Stomach (tissue), 9 donors: ENCODE measurements around the gene SMAD3. TPM values are rescaled to one million over a fixed set of nuclear protein-coding genes. Genes with fewer than 3 reads are reported as not detected.
"Not testable (repeated sequence)": the region's sequence is repeated elsewhere in the genome, so short reads cannot be mapped to it uniquely, and the experiment has no call there.

Source experiments
- DNase-seq, 2 donors: peaks; one replicate each; pipeline versions ENCODE4 v3.0.0 to v3.0.0-alpha.2; 2013 to 2019
- H3K27ac ChIP-seq, 5 donors: fragments of 200-600 bp in 4 of 5; sonication (generic) in 4 of 5; one replicate each; pipeline ENCODE4 v1.5.1; 2013 to 2019; ENCODE audit warnings: mild to moderate bottlenecking in 1 of 5, moderate library complexity in 1 of 5
- H3K27me3 ChIP-seq, 3 donors: fragments of 200-600 bp; sonication (generic); one replicate each; pipeline ENCODE4 v1.5.1; 2017 to 2019; ENCODE audit warnings: mixed run types in 1 of 3
- H3K36me3 ChIP-seq, 4 donors: fragments of 200-600 bp; sonication (generic); 1 replicate in 3 of 4; 2 replicates in 1 of 4; pipeline ENCODE4 v1.5.1; 2016 to 2019
- H3K4me1 ChIP-seq, 4 donors: fragments of 200-600 bp; sonication (generic); one replicate each; pipeline ENCODE4 v1.5.1; 2016 to 2019
- H3K4me3 ChIP-seq, 4 donors: fragments of 200-600 bp; sonication (generic) in 3 of 4; one replicate each; pipeline ENCODE4 v1.5.1; 2016 to 2019; ENCODE audit warnings: mild to moderate bottlenecking in 1 of 4
- H3K9me3 ChIP-seq, 4 donors: fragments of 200-600 bp; sonication (generic); one replicate each; pipeline ENCODE4 v1.5.1; 2016 to 2019
- EP300 ChIP-seq: sonication (generic); formaldehyde crosslinking; IDR thresholded peaks from one replicate; pipeline ENCODE4 v1.6.1; 2017; ENCODE audit warnings: antibody characterized with exemption
- POLR2A ChIP-seq, 4 donors: fragments of 450-650 bp; IDR thresholded peaks; one replicate each; pipeline ENCODE4 v1.6.1; 2016; ENCODE audit warnings: antibody characterized with exemption in 4 of 4, control low read depth in 2 of 4, mild to moderate bottlenecking in 1 of 4, moderate library complexity in 1 of 4
- POLR2AphosphoS5 ChIP-seq, 3 donors: sonication (generic); formaldehyde crosslinking; IDR thresholded peaks; one replicate each; pipeline ENCODE4 v1.6.1; 2016; ENCODE audit warnings: antibody characterized with exemption in 3 of 3
- WGBS, 5 donors: extraction: QIAGEN DNeasy Blood & Tissue Kit in 3 of 5; methylation state at CpG; one replicate each; pipeline versions ENCODE4 v1.1.5 to v1.1.7; 2013 to 2018; 5-methylcytosine and 5-hydroxymethylcytosine counted together
- intact Hi-C: fragments of 100-400 bp; cut with DNase I; formaldehyde crosslinking; loops from one replicate; pipeline ENCODE4 v1.15.1; 2023; ENCODE audit warnings: low total_unique reads
- polyA plus RNA-seq, 3 donors: library from polyadenylated mRNA; stranded (reverse); fragments of 200-250 nt; gene quantifications; one replicate each; pipeline ENCODE4 v1.2.3, GENCODE V29; 2013
- total RNA-seq, 5 donors: library from RNA; depleted of rRNA; stranded (reverse); fragments of >200 nt; gene quantifications; one replicate each; pipeline versions ENCODE4 v1.1.0 to v1.2.3, GENCODE V29; 2014 to 2016
- TF ChIP-seq, protein P1 (sequence below), 7 experiments: fragments of 450-650 bp in 4 of 7; fragments of 200-600 bp in 3 of 7; sonication (generic) in 3 of 7; IDR thresholded peaks; one replicate each; pipeline ENCODE4 v1.5.1; 2016 to 2019; ENCODE audit warnings: antibody characterized with exemption in 7 of 7, control low read depth in 2 of 7, mild to moderate bottlenecking in 1 of 7
- donor health status: healthy with polysubstance abuse.
- donor health status: Bipolar disorder and iron deficiency.
- donor health status: healthy.

Gene SMAD3
- total and polyA plus RNA-seq, 8 donors: 6.8 to 103 (median 27.5) TPM

DNA sequence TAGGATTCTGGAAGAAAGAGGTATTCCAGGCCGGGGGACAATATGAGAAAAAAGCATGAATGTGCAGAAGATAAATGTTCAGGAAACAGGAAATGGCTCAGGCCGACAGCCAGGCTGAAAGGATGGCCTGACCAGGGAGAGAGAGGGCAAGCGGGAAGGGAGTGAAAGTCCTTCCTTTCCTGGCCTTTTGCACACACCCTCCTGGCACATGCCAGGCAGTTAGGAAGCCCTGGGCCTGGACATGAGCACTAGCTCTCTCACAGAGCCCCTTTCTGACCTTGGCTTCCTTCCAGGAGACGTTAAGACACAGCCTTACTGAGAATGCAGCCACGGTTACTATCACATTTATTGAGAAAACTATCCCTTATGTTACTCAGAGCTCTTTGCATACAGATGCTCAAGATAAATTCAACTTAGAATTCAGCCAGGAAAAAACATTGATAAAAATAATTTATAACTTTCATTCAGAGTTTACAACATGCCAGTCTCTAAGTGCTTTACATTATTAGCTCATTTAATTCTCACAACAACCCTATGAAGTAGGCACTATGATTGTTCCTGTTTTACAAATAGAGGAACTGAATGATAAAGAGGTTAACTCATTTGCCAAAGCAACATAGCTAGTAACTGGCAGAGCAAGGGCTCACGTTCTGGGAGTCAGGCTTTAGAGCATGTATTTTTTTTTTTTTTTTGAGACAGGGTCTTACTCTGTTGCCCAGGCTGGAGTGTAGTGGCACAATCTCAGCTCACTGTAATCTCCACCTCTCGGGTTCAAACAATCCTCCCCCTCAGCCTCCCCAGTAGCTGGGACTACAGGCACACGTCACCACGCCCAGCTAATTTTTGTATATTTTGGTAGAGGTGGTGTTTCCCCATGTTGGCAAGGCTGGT, 39.4 kb upstream of the SMAD3 start:
- Histone ChIP-seq H3K4me3 (no peak overlapping the region), H3K4me1 (peaks cover 29 to 41% (median 34%) of the 10 kb centered on the region in 4 donors), H3K36me3 (no peaks in the 10 kb centered on the region), H3K27me3 (no peaks in the 10 kb centered on the region), H3K9me3 (no peaks in the 10 kb centered on the region), H3K27ac (peak overlapping the region in 4 of 5 donors; percentile 67 to 79 (median 72))
- intact Hi-C loops: no loop called here
- WGBS, 5 donors: 29 to 41% (median 36%) methylated on average over 9 of the region's 9 CpGs
- TF ChIP-seq POLR2AphosphoS5 (IDR thresholded peaks at IDR 0.05) (peak in 1 of 3 donors; percentile 54), POLR2A (IDR thresholded peaks at IDR 0.05) (no peak)
- peak in 1 of 2 donors; percentile 69 for DNase-seq

DNA sequence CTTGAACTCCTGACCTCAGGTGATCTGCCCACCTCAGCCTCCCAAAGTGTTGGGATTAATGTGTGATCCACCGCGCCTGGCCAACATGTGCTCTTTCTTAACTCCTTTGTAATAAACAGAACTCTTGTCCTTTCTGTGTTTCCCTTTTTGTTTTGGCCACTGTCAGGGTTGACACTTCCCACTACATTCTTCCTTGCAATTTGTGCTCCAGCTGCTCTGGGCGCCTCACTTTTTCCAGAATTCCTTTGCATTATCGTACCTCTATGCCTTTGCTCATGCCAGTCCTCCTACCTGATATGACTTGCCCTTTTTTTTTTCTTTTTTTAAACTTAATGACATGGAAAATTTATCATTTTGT, 38.8 kb upstream of the SMAD3 start:
- Histone ChIP-seq H3K27ac (peak overlapping the region in 3 of 5 donors; percentile 70 to 79 (median 74)), H3K9me3 (no peaks in the 10 kb centered on the region), H3K36me3 (no peaks in the 10 kb centered on the region), H3K4me1 (peaks cover 29 to 41% (median 34%) of the 10 kb centered on the region in 4 donors), H3K4me3 (no peak overlapping the region), H3K27me3 (no peaks in the 10 kb centered on the region)
- no peak for DNase-seq
- intact Hi-C loops: no loop called here
- WGBS, 5 donors: 57 to 83% (median 78%) methylated on average over 4 of the region's 4 CpGs
- no peak for TF ChIP-seq POLR2A (IDR thresholded peaks at IDR 0.05)
- no peak for TF ChIP-seq EP300
- TF ChIP-seq, protein P1, sequence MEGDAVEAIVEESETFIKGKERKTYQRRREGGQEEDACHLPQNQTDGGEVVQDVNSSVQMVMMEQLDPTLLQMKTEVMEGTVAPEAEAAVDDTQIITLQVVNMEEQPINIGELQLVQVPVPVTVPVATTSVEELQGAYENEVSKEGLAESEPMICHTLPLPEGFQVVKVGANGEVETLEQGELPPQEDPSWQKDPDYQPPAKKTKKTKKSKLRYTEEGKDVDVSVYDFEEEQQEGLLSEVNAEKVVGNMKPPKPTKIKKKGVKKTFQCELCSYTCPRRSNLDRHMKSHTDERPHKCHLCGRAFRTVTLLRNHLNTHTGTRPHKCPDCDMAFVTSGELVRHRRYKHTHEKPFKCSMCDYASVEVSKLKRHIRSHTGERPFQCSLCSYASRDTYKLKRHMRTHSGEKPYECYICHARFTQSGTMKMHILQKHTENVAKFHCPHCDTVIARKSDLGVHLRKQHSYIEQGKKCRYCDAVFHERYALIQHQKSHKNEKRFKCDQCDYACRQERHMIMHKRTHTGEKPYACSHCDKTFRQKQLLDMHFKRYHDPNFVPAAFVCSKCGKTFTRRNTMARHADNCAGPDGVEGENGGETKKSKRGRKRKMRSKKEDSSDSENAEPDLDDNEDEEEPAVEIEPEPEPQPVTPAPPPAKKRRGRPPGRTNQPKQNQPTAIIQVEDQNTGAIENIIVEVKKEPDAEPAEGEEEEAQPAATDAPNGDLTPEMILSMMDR (IDR thresholded peaks at IDR 0.05): no peak

- H3K27me3 ChIP-seq: peaks cover 0 to 11% (median 0%) of the 10 kb centered on the region in 3 donors
- H3K27ac ChIP-seq, intact Hi-C loops, DNase-seq, H3K36me3 ChIP-seq, H3K4me3 ChIP-seq, H3K9me3 ChIP-seq: not testable (repeated sequence)
- 93 to 96% (median 94%) methylated on average over 3 of the region's 3 CpGs for WGBS, 5 donors
- H3K4me1 ChIP-seq: peaks cover 30 to 45% (median 38%) of the 10 kb centered on the region in 4 donors
These were observed 37.0 kb upstream of the SMAD3 start for GRCh38 chr15:67028440-67028839.

DNA sequence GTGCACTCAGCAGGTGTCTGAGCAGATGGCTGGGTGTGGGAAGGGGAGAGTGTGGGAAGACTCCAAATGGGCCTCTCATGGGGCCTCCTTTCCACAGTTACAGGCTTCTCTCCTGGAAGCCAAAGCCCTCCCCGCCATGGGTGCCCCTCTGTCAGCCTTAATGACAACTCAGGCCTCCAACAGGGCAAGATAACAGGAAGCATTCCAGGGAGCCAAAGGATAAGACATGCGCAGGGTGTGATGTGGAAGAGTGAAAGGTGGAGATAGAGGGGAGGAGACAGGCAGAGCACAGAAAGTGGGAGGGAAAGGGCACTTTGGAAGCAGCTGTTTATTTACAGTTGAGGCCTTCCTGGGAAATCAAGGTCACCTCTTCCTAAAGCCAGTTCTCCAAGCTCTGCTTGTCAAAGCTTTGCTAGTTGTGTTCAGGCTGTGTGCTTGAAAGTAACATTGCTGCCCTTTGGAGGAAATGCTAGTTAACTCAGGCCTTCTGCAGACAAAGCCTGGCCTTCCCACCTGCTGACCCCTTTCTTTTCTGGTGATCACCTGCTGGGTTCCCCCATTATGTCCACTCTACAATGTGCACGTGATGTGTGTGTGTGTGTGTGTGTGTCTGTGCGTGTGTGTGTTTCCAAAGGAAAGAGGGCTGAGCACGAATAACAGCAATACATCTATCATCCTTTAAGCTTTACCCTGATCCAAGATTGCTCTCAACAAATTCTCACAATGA, 35.2 kb upstream of the SMAD3 start:
- TF ChIP-seq, protein P1 (IDR thresholded peaks at IDR 0.05): no peak
- TF ChIP-seq POLR2AphosphoS5 (IDR thresholded peaks at IDR 0.05): no peak
- TF ChIP-seq EP300: no peak
- no peak for TF ChIP-seq POLR2A (IDR thresholded peaks at IDR 0.05)
- H3K27me3 ChIP-seq: peaks cover 0 to 17% (median 0%) of the 10 kb centered on the region in 3 donors
- 71 to 95% (median 90%) methylated on average over 5 of the region's 5 CpGs for WGBS, 5 donors
- H3K4me3 ChIP-seq: no peak overlapping the region
- H3K36me3 ChIP-seq: no peaks in the 10 kb centered on the region
- H3K27ac ChIP-seq: no peak overlapping the region
- H3K4me1 ChIP-seq: peaks cover 20 to 36% (median 29%) of the 10 kb centered on the region in 4 donors
- intact Hi-C loops: no loop called here
- H3K9me3 ChIP-seq: no peaks in the 10 kb centered on the region
- peak in 1 of 2 donors; percentile 67 for DNase-seq

- intact Hi-C loops: no loop called here
- no peak for DNase-seq
- H3K36me3 ChIP-seq: no peaks in the 10 kb centered on the region
These were observed 34.1 kb upstream of the SMAD3 start for GRCh38 chr15:67031331-67031730.

More at GRCh38 chr15:67031331-67031730, 34.1 kb upstream of the SMAD3 start:
- Histone ChIP-seq H3K4me1 (peaks cover 12 to 24% (median 18%) of the 10 kb centered on the region in 4 donors), H3K27me3 (peaks cover 0 to 17% (median 0%) of the 10 kb centered on the region in 3 donors), H3K9me3 (no peaks in the 10 kb centered on the region), H3K4me3 (no peak overlapping the region), H3K27ac (no peak overlapping the region)
- no peak for TF ChIP-seq POLR2AphosphoS5 (IDR thresholded peaks at IDR 0.05)
- no peak for TF ChIP-seq EP300
- no peak for TF ChIP-seq POLR2A (IDR thresholded peaks at IDR 0.05)
- TF ChIP-seq, protein P1 (IDR thresholded peaks at IDR 0.05): no peak
